Measurements from ENCODE around the gene GRN.
"Not testable (repeated sequence)": the region's sequence is repeated elsewhere in the genome, so short reads cannot be mapped to it uniquely, and the experiment has no call there.

GRN gene

DNA sequence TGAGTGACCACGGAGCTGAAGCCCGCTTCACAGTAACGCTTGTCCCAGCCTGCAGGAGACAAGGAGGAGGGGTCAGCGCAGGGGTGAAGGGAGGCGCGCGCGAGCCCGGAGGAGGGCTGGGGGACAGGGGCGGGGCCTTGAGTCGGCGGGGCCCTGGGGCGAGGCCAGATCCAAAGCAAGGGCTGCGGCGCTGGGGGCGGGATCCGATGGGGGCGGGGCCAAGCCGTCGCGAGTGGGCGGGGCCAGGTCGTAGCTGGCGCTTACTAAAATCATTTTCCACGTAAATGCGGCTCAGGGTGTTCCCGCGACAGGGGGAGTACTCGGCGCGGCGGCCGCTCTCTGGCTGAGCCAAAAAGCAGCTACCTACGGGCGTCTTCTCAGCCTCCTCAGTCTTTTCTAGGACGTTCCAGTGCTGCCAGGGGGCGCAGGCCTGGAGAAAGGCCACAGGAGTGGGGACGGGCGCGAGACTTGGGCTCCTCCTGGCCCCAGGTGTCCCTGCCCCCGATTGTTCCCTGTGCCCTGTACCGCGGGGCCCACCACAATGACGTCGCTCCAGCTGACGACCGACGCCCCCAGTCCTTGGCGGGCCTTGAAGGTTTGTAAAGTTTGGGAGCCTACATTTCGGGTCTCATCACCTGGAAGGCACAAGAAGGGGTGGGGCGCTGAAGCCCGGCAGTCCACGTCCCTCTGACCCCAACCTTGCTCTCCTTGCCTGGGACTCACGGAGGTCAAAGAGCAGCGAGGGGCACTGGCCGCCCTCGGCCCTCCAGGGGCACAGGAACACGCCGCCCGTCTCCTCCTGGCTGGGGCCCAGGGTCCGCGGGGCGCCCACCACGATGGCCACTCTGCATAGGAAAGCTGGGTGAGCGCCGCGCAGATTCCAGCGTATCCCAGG lies 40.4 kb downstream of the GRN start:
- TF ChIP-seq, protein P1, sequence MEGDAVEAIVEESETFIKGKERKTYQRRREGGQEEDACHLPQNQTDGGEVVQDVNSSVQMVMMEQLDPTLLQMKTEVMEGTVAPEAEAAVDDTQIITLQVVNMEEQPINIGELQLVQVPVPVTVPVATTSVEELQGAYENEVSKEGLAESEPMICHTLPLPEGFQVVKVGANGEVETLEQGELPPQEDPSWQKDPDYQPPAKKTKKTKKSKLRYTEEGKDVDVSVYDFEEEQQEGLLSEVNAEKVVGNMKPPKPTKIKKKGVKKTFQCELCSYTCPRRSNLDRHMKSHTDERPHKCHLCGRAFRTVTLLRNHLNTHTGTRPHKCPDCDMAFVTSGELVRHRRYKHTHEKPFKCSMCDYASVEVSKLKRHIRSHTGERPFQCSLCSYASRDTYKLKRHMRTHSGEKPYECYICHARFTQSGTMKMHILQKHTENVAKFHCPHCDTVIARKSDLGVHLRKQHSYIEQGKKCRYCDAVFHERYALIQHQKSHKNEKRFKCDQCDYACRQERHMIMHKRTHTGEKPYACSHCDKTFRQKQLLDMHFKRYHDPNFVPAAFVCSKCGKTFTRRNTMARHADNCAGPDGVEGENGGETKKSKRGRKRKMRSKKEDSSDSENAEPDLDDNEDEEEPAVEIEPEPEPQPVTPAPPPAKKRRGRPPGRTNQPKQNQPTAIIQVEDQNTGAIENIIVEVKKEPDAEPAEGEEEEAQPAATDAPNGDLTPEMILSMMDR (IDR thresholded peaks at IDR 0.05; ENCODE audit: insufficient read depth, low read depth, low read length, missing control alignments): no peak
- H3K4me3 ChIP-seq (ENCODE audit: low read length): peak overlapping the region; percentile 55

DNA sequence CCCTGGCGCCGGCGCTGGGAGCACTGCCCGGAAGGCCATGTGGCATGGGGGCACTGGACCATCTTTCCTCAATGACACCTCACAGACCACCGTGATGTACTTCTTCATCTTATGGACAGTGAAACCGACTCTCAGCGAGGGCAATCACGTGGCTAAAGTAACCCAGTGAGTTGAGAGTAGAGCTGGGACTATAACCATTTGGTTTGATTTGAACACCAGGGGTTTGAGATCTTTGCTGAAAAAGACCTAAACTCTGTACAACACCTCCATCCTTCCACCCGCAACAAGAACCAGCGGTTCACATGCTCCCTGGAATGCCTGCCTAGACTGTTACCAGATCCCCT lies 41.1 kb downstream of the GRN start:
- H3K4me3 ChIP-seq (ENCODE audit: low read length): peak overlapping the region; percentile 55
- DNase-seq (ENCODE audit: low read depth): no peak
- TF ChIP-seq, protein P1 (IDR thresholded peaks at IDR 0.05; ENCODE audit: insufficient read depth, low read depth, low read length, missing control alignments): no peak

More for the DNA sequence above, 40.4 kb downstream of the GRN start:
- peak; percentile 76 for DNase-seq (ENCODE audit: low read depth)

DNA sequence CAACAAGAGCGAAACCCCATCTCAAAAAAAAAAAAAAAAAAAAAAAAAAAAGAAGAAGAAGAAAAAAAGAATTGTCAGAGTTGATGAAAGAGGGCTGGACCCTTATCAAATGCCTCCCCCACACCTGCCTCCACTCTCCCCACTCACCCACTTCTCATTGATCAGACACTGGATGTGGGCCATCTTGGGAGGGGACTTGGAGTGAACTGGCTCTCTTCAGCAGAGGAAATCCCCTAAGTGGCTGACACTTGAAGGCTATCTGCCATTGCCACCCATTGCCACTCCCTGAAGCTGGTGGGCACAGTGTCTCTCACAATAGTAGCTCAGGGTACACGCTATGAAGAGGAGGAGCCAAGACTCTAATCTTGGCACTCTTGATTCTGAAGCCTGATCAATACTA lies 42.7 kb downstream of the GRN start:
- DNase-seq (ENCODE audit: low read depth): no peak
- H3K4me3 ChIP-seq (ENCODE audit: low read length): no peak overlapping the region
- TF ChIP-seq, protein P1 (IDR thresholded peaks at IDR 0.05; ENCODE audit: insufficient read depth, low read depth, low read length, missing control alignments): no peak

- TF ChIP-seq, protein P1 (IDR thresholded peaks at IDR 0.05; ENCODE audit: insufficient read depth, low read depth, low read length, missing control alignments): no peak
- no peak for DNase-seq (ENCODE audit: low read depth)
- no peak within 1 kb of the TSS for H3K4me3 ChIP-seq (ENCODE audit: low read length)
Measured at GRCh38 chr17:44389281-44389680, 44.2 kb downstream of the GRN start, which contains the start of gene ITGA2B. ITGA2B (minus strand) TSS chr17:44389649; CDS start chr17:44389473, 176 bp downstream.

GRCh38 chr17:44389723-44390202 lies 44.7 kb downstream of the GRN start:
- no peak overlapping the region for H3K4me3 ChIP-seq (ENCODE audit: low read length)
- TF ChIP-seq, protein P1 (IDR thresholded peaks at IDR 0.05; ENCODE audit: insufficient read depth, low read depth, low read length, missing control alignments): no peak
- DNase-seq (ENCODE audit: low read depth): no peak

- DNase-seq (ENCODE audit: low read depth): no peak
- TF ChIP-seq, protein P1 (IDR thresholded peaks at IDR 0.05; ENCODE audit: insufficient read depth, low read depth, low read length, missing control alignments): no peak
Measured at GRCh38 chr17:44390250-44390870, 45.3 kb downstream of the GRN start.

GRCh38 chr17:44394112-44394511 lies 49.0 kb downstream of the GRN start:
- not testable (repeated sequence) for DNase-seq (ENCODE audit: low read depth); H3K4me3 ChIP-seq (ENCODE audit: low read length)

More at GRCh38 chr17:44390250-44390870, 45.3 kb downstream of the GRN start:
- no peak overlapping the region for H3K4me3 ChIP-seq (ENCODE audit: low read length)

All from epithelial cell of esophagus (primary cell).